ENCODE results near the gene ABL1. TPM values are rescaled to one million over a fixed set of nuclear protein-coding genes. Genes with fewer than 3 reads are reported as not detected.

The ABL1 gene
- total RNA-seq, 4 donors from 2014 or later: 90.9 to 151 (median 133) TPM

DNA sequence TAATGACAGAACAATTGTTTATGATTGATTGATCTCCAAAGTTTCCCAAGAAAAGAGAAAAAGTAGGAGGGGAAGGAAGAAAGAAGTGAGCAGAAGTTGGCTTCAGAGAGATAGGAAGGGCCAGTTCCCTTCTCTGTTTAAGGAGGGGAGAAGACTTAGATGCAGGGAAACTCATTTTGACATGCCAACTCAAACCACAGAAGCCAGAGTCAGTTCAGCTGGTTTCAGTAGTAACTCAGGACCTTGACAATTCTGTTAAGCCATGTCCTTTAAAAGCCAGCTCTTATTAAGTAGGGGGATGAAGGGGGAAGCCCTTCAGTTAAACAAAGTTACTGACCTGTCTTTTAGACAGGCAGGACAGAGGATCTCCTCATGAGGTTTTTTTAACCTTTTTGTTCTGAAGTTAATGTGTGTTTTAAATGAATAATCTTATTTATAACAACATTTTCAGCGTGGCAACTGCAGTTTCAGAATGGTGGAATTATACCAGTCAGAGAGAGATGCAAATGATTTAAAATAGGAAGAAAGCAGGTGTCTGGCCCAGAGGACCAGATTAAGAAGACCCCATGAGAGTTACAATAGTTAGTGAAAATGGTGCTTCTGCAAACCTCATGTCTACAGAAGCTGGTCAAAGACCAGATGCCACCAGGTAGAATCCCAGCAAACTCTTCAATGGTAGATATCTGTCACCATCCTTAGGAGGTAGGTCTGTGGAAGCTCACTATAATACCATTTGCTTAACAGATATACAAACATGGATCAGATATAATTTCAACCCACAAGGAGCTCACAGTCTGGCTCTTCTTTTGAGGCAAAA, 29.3 kb upstream of the ABL1 start:
- Histone ChIP-seq H3K27ac (replicated peaks in 1 of 4) (peak overlapping the region in 2 of 4 donors; percentile 24 to 27), H3K4me1 (peaks cover 0 to 25% (median 15%) of the 10 kb centered on the region in 4 donors), H3K36me3 (no peaks in the 10 kb centered on the region), H3K4me3 (no peak overlapping the region), H3K9me3 (no peaks in the 10 kb centered on the region), H3K27me3 (no peaks in the 10 kb centered on the region)
- intact Hi-C loops (cut with DNase I): no loop called here
- TF ChIP-seq, protein P1, sequence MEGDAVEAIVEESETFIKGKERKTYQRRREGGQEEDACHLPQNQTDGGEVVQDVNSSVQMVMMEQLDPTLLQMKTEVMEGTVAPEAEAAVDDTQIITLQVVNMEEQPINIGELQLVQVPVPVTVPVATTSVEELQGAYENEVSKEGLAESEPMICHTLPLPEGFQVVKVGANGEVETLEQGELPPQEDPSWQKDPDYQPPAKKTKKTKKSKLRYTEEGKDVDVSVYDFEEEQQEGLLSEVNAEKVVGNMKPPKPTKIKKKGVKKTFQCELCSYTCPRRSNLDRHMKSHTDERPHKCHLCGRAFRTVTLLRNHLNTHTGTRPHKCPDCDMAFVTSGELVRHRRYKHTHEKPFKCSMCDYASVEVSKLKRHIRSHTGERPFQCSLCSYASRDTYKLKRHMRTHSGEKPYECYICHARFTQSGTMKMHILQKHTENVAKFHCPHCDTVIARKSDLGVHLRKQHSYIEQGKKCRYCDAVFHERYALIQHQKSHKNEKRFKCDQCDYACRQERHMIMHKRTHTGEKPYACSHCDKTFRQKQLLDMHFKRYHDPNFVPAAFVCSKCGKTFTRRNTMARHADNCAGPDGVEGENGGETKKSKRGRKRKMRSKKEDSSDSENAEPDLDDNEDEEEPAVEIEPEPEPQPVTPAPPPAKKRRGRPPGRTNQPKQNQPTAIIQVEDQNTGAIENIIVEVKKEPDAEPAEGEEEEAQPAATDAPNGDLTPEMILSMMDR (IDR thresholded peaks at IDR 0.05): no peak
- TF ChIP-seq POLR2AphosphoS5 (IDR thresholded peaks at IDR 0.05): no peak
- TF ChIP-seq EP300 (IDR thresholded peaks at IDR 0.05): no peak
- TF ChIP-seq POLR2A (IDR thresholded peaks at IDR 0.05; ENCODE audit: low read depth): no peak
- no peak for DNase-seq (ENCODE audit: extremely low spot score)
- WGBS: 65% methylated on average over 1 of the region's 1 CpG

DNA sequence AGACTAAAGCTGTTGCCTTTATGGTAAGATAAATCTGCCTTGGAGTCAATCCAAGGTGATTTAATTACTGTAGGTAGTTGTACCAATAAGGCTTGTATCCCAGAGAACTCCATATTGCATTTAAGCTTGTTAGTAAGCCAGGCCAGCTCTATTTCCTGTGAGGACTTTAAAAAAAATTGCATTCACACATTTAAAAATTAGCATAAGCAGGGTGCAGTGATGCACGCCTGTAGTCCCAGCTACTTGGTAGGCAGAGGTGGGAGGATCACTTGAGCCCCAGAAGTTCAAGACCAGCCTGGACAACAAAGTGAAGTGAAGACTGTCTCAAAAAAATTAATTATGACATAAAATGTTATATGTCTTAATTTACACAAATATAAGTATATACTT, 28.7 kb upstream of the ABL1 start:
- Histone ChIP-seq H3K9me3 (no peaks in the 10 kb centered on the region), H3K36me3 (no peaks in the 10 kb centered on the region), H3K4me1 (peaks cover 0 to 25% (median 15%) of the 10 kb centered on the region in 4 donors), H3K27ac (replicated peaks in 1 of 4) (peak overlapping the region in 1 of 4 donors; percentile 24), H3K27me3 (no peaks in the 10 kb centered on the region), H3K4me3 (no peak overlapping the region)
- intact Hi-C loops (cut with DNase I): no loop called here
- 94% methylated on average over 1 of the region's 1 CpG for WGBS
- DNase-seq (ENCODE audit: extremely low spot score): no peak
- TF ChIP-seq EP300 (IDR thresholded peaks at IDR 0.05) (no peak), POLR2A (IDR thresholded peaks at IDR 0.05; ENCODE audit: low read depth) (no peak), POLR2AphosphoS5 (IDR thresholded peaks at IDR 0.05) (no peak)
- TF ChIP-seq, protein P1 (IDR thresholded peaks at IDR 0.05): no peak

DNA sequence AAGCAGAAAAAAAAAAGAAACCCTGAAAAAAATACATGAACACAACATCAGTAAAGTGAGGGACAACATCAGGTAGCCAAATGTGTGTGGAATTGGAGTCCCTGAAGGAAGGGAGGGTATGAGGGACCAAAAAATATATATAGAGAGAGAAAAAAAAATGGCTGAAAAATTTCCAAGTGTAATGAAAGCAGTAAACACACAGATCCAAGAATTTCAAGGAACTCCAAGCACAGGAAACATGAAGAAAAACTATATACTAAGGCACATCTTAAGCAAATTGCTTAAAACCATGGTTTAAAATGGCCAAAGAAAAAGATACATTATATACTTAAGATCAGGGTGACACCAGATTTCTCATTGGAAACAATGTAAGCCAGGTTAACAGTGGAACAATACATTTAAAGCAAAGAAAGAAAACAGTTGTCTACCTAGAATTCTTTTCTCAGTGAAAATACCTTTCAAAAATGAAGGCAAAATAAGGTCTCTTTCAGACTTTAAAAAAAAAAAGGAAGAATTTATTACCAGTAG, 24.4 kb upstream of the ABL1 start:
- TF ChIP-seq, protein P1 (IDR thresholded peaks at IDR 0.05): no peak
- TF ChIP-seq POLR2A (IDR thresholded peaks at IDR 0.05; ENCODE audit: low read depth) (no peak), EP300 (IDR thresholded peaks at IDR 0.05) (no peak), POLR2AphosphoS5 (IDR thresholded peaks at IDR 0.05) (no peak)
- intact Hi-C loops (cut with DNase I): no loop called here
- Histone ChIP-seq H3K4me1 (peaks cover 0 to 16% (median 15%) of the 10 kb centered on the region in 4 donors), H3K36me3 (no peaks in the 10 kb centered on the region), H3K9me3 (no peaks in the 10 kb centered on the region), H3K27me3 (no peaks in the 10 kb centered on the region), H3K4me3 (no peak overlapping the region), H3K27ac (replicated peaks in 1 of 4) (no peak overlapping the region)
- DNase-seq (ENCODE audit: extremely low spot score): no peak

DNA sequence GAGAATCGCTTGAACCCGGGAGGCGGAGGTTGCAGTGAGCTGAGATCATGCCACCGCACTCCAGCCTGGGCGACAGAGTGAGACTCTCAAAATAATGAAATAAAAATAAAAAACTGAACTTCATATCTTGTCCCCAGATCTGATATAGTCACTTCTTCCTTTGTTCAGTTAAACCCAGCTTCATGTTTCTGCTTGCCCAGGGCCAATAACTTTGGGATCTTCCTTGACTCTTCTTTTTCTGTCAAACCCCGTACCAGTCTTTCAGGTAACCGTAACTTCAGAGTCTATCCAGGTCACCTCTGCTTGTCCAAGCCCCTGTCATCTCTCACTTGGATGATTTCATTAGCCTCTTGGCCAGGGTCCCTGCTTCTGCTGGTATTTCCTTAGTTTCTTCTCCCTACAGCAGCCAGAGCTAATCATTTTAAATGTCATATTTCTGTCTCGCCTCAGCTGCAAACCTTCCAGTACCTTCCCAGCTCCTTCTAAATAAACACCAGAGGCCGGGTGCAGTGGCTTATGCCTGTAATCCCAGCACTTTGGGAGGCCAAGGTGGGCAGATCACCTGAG, 19.7 kb upstream of the ABL1 start:
- Histone ChIP-seq H3K9me3 (no peaks in the 10 kb centered on the region), H3K4me1 (peaks cover 0 to 29% (median 21%) of the 10 kb centered on the region in 4 donors), H3K27ac (replicated peaks in 1 of 4) (peak overlapping the region; percentile 38 to 68 (median 61)), H3K27me3 (no peaks in the 10 kb centered on the region), H3K36me3 (no peaks in the 10 kb centered on the region), H3K4me3 (no peak overlapping the region)
- no peak for DNase-seq (ENCODE audit: extremely low spot score)
- intact Hi-C loops (cut with DNase I): no loop called here
- TF ChIP-seq POLR2A (IDR thresholded peaks at IDR 0.05; ENCODE audit: low read depth) (no peak), EP300 (IDR thresholded peaks at IDR 0.05) (no peak), POLR2AphosphoS5 (IDR thresholded peaks at IDR 0.05) (peak in 1 of 2 donors; percentile 24)
- TF ChIP-seq, protein P1 (IDR thresholded peaks at IDR 0.05): no peak
- WGBS: 54% methylated on average over 9 of the region's 9 CpGs
